Measurements from ENCODE around the gene EXD2.
"Not testable (repeated sequence)": the region's sequence is repeated elsewhere in the genome, so short reads cannot be mapped to it uniquely, and the experiment has no call there.

DNA sequence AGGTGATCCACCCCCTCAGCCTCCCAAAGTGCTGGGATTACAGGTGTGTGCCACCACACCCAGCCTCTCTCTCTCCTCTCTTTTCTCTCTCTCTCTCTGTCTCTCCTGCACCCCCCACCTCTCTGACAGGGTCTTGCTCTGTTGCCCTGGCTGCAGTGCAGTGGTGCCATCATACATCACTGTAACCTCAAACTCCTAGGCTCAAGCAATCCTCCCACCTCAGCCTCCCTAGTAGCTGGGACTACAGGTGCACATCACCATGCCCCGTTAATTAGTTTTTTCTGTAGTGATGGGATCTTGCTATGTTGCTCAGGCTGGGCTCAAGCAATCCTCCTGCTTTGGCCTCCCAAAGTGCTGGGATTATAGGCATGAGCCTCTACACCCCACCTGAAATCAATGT lies 8.7 kb upstream of the EXD2 start:
- TF ChIP-seq EZH2 (IDR thresholded peaks at IDR 0.05; ENCODE audit: low read depth, unreplicated experiment); POLR2AphosphoS5 (IDR thresholded peaks at IDR 0.05; ENCODE audit: low read depth); CREB1 (CRISPR knock-in tag; IDR thresholded peaks at IDR 0.05; ENCODE audit: low read depth); EZH2phosphoT487 (IDR thresholded peaks at IDR 0.05; ENCODE audit: unreplicated experiment); JUNB (IDR thresholded peaks at IDR 0.05; ENCODE audit: unreplicated experiment): not testable (repeated sequence)
- TF ChIP-seq, protein P1, sequence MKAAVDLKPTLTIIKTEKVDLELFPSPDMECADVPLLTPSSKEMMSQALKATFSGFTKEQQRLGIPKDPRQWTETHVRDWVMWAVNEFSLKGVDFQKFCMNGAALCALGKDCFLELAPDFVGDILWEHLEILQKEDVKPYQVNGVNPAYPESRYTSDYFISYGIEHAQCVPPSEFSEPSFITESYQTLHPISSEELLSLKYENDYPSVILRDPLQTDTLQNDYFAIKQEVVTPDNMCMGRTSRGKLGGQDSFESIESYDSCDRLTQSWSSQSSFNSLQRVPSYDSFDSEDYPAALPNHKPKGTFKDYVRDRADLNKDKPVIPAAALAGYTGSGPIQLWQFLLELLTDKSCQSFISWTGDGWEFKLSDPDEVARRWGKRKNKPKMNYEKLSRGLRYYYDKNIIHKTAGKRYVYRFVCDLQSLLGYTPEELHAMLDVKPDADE (IDR thresholded peaks at IDR 0.05) = not testable (repeated sequence)
- TF ChIP-seq, protein P2, sequence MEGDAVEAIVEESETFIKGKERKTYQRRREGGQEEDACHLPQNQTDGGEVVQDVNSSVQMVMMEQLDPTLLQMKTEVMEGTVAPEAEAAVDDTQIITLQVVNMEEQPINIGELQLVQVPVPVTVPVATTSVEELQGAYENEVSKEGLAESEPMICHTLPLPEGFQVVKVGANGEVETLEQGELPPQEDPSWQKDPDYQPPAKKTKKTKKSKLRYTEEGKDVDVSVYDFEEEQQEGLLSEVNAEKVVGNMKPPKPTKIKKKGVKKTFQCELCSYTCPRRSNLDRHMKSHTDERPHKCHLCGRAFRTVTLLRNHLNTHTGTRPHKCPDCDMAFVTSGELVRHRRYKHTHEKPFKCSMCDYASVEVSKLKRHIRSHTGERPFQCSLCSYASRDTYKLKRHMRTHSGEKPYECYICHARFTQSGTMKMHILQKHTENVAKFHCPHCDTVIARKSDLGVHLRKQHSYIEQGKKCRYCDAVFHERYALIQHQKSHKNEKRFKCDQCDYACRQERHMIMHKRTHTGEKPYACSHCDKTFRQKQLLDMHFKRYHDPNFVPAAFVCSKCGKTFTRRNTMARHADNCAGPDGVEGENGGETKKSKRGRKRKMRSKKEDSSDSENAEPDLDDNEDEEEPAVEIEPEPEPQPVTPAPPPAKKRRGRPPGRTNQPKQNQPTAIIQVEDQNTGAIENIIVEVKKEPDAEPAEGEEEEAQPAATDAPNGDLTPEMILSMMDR (conservative IDR thresholded peaks at IDR 0.05; ENCODE audit: low read depth in 2 of 2) = not testable (repeated sequence)
- TF ChIP-seq, protein P3, sequence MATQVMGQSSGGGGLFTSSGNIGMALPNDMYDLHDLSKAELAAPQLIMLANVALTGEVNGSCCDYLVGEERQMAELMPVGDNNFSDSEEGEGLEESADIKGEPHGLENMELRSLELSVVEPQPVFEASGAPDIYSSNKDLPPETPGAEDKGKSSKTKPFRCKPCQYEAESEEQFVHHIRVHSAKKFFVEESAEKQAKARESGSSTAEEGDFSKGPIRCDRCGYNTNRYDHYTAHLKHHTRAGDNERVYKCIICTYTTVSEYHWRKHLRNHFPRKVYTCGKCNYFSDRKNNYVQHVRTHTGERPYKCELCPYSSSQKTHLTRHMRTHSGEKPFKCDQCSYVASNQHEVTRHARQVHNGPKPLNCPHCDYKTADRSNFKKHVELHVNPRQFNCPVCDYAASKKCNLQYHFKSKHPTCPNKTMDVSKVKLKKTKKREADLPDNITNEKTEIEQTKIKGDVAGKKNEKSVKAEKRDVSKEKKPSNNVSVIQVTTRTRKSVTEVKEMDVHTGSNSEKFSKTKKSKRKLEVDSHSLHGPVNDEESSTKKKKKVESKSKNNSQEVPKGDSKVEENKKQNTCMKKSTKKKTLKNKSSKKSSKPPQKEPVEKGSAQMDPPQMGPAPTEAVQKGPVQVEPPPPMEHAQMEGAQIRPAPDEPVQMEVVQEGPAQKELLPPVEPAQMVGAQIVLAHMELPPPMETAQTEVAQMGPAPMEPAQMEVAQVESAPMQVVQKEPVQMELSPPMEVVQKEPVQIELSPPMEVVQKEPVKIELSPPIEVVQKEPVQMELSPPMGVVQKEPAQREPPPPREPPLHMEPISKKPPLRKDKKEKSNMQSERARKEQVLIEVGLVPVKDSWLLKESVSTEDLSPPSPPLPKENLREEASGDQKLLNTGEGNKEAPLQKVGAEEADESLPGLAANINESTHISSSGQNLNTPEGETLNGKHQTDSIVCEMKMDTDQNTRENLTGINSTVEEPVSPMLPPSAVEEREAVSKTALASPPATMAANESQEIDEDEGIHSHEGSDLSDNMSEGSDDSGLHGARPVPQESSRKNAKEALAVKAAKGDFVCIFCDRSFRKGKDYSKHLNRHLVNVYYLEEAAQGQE (IDR thresholded peaks at IDR 0.05; ENCODE audit: unreplicated experiment) = not testable (repeated sequence)

Data from GM23338 (cell line).